Bone marrow (tissue), 2 donors: ENCODE data around the gene UNG.
A peak's percentile ranks its signal among the peaks of the same experiment; 100 is the strongest.
"Not testable (repeated sequence)": the region's sequence is repeated elsewhere in the genome, so short reads cannot be mapped to it uniquely, and the experiment has no call there.

Experiments used
- DNase-seq, 2 donors: peaks; one replicate each; lab custom pipeline; 2025; lab: John Stamatoyannopoulos, UW

The UNG gene

DNA sequence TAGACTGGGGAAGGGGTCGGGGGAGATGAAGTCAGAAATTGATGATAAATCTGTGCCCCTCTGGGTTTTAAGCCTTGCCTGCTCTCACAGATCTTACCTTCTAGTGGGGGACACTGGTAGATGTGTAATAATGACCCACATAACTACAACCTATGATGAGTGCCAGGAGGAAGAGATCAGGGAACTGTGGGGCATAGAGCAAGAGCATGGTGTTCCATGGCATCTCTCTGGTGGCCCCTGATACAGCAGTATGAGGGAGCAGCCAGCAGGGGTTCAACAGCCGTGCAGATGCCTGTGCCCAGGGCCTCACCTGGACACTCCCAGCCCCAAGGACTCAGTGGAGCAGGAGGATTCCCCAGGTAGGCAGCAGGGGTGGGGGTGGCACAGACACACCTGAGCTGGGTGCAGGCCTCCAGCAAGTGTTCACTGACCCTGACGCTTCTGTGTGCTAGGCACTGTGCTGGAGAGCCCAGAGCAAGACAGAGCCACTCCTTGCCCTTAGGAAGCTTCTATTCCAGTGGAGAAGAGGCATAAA, 24.0 kb downstream of the UNG start:
- DNase-seq: no peak

DNA sequence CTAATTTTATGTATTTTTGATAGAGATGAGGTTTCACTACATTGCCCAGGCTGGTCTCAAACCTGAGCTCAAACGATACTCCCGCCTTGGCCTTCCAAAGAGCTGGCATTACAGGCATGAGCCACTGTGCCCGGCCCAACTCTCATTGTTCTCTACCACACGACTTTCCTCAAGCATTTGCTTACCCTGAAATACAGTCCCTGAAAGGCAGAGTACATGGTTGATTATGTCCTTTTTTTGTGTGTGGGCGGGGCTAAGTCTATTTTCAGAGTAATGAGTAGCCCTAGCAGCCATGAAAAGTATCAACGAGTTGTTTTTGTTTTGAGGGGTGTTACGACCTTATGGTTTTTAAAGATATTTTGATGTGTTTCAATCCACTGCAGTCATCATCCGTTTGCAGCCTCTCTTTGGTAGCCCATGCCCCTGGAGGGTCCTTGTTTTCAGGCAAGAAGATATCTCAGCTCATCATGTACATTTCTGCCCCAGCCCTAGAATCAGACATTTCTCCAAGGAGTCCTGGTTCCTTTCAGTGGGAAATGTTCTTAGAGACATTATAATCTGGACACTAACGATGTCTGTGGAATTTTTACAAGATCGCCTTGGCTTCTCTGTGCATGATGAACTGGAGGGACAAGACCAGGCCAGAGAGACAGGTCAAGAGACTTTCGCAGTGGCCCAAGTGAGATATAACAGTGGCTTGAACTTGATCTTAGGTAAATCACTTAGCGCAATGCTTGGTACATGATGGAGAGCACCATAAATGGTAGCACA, 27.7 kb downstream of the UNG start:
- no peak for DNase-seq

DNA sequence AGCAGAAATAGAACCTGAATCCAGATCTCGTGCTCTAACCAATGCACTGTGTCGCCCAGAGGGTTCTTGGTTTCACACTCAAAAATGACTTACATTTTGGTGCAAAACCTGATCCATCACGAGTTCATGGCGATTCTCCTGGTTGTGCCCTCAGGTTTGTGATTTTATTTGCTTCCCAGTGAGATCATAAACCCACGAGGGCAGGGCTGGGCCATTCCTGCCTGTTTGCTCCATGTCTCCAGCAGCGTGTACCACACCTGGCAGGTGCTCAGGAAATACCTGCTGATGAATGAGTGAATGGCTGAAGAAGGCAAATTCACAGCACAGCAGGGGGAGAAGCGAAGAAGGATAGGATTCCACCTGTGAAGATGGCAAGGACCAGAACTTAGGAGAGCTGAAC, 28.4 kb downstream of the UNG start:
- DNase-seq: no peak

- no peak for DNase-seq
Measured at GRCh38 chr12:109126784-109127183, 29.4 kb downstream of the UNG start.

DNA sequence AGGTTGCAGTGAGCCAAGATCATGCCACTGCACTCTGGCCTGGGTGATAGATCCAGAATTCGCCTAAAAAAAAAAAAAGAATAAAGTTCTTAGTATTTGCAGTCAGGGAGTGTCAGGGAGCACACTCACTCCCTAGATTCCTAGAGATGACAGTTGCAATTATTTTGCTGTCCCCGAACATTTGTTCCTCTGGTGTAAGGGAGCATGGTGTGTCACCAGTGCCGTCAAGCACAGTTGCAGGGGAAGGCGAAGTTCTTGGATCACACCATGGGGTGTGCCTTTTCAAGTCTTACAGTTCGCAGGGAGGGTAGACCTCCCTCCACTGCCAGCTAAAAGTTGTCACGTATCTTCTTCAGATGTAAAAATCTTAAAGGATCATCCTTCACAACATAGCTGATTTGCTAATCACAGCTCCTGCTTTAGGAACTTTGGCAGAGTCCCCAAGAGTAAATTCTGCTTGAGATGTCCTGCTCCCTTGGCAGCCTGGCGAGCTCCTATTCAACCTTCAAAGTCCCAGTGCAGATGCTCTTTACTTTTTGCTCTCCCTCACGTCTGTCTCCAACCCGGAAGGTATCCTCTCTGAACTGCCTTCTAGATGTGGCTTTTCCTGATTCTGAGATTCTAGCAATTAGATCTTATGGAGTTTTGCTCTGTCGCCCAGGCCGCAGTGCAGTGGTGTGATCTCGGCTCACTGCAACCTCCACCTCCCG, 30.3 kb downstream of the UNG start:
- DNase-seq: no peak

- no peak for DNase-seq
Measured at GRCh38 chr12:109130297-109131153, 33.1 kb downstream of the UNG start.

- DNase-seq: no peak
Measured at GRCh38 chr12:109131154-109132050, 34.0 kb downstream of the UNG start.

- no peak for DNase-seq
Measured at GRCh38 chr12:109134186-109134917, 37.0 kb downstream of the UNG start.

DNA sequence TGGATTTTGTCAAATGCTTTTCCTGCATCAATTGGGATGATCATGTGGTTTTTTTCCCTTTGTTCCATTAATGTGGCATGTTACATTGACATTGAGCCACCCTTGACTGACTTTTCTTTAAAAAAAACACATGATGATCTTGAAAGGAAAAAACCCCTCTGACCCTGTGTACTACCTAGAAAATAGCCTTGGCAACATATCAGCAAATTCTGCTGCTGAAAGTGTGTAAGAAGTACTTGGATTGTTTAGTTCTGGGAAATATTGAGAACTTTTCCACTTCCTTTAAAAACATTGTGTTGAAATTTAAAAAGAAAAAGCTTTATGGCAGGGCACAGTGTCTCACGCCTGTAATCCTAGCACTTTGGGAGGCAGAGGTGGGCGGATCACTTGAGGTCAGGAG, 39.7 kb downstream of the UNG start:
- no peak for DNase-seq

GRCh38 chr12:109139360-109139759, 42.0 kb downstream of the UNG start:
- DNase-seq: no peak

DNA sequence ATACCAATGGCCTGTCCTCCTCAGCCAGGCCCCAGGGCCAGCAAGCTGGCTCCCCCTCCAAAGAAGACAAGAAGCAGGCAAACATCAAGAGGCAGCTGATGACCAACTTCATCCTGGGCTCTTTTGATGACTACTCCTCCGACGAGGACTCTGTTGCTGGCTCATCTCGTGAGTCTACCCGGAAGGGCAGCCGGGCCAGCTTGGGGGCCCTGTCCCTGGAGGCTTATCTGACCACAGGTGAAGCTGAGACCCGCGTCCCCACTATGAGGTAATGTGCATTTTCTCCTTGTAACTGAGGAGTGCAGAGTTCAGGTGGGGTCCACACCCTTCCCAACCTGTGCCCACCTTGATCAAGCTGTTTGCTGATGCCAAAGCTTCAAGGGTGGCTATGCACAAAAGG, 42.4 kb downstream of the UNG start:
- no peak for DNase-seq

DNA sequence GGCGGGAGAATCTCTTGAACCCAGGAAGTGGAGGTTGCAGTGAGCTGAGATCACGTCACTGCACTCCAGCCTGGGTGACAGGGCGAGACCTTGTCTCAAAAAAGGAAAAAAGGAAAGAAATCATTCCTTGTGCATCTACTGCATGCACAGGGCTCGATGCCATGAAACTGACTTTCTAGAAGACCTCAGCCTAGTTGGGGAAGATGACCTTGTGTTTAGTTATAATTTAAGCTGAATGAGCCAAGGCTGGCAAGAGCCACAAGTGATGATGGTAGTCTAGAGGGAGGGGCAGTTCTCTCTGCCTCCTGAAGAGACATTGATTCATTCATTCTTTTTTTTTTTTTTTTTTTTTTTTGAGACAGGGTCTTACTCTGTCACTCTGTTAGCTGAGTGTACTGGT, 43.2 kb downstream of the UNG start:
- no peak for DNase-seq

GRCh38 chr12:109144224-109144623, 46.8 kb downstream of the UNG start:
- no peak for DNase-seq

DNA sequence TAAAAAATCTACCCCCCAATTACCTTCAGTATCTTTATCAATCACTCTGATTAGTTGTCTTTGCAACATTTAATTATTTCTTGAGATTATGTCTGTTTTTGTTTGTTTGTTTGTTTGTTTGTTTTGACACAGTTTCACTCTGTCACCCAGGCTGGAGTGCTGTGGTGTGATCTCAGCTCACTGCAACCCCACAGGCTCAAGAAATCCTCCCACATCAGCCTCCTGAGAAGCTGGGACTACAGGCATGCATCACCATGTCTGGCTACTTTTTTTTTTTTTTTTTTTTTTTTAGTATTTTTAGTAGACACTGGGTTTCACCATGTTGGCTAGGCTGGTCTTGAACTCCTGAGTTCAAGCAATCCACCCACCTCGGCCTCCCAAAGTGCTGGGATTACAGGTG, 49.7 kb downstream of the UNG start:
- not testable (repeated sequence) for DNase-seq

DNA sequence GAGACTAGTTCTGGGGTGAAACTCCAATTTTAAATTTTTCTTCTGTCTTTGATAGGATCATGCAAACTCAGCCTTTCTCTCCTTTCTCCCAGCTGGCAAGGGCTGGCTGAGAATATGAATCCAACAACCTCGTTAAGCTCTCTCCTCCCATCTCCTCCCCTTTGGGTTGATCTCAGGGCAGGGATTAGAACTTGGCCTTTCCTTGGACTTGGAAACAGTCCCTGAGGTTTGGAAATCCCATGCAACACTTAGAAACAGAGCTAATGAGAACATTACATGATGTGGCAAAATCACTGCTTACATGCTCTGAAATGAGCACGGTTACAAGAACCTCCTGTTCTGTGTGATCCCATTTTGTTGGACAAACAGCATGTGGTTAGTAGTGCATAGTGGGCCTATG, 50.6 kb downstream of the UNG start:
- no peak for DNase-seq

- no peak for DNase-seq
Measured at GRCh38 chr12:109150124-109150640, 52.8 kb downstream of the UNG start.

DNA sequence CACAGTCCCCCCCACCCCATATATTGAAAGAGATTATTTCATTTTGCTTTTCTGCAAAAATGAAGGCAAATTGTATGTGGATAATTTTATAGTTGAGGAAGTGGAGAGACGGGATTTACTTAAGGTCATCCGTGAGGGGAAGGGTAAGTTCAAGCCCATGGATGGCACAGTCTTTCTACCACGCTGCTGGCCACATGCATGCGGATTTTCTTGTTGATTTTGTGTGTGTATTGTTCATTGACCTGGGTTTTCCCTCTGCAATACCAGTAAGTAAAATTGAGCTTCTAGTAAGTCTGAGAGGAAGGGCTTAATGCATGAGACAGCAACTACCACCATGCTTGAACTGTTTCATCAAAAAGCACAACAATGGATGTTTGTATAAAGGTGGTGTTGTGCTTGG, 54.1 kb downstream of the UNG start:
- no peak for DNase-seq

DNA sequence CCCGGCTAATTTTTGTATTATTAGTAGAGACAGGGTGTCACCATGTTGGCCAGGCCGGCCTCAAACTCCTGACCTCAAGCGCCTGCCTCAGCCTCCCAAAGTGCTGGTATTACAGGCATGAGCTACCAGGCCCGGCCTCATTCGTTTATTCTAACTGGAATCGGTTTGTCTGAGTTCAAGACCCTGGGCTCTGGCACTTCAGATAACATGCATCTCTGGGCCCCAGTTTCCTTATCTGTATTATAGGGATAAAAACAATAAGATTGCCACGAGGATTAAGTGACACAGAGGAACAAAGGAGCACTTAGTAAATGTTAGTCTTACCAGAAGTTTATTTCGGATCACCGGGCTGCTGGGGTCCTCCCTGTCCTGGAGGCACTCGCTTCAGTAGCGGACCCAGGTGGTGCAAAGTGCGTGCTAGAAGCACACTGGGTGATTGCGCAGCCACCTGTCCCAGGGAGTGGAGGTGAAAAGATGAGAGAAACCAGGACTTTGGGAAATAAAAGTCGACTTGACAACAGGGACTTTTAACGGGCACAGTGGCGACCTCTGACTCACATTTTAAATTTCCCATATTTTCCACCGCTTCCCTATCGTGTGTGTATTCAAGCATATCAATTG, 56.5 kb downstream of the UNG start:
- DNase-seq: no peak

GRCh38 chr12:109154451-109155438, 57.3 kb downstream of the UNG start:
- DNase-seq: peak; percentile 18 to 53
